T1000 (cell line): ENCODE data around the gene EDC3.
"Not testable (repeated sequence)": the region's sequence is repeated elsewhere in the genome, so short reads cannot be mapped to it uniquely, and the experiment has no call there.

Experiments
- DNase-seq: peaks from one replicate; lab custom pipeline; 2025; ENCODE audit warnings: mixed read lengths; lab: John Stamatoyannopoulos, UW

The EDC3 gene

GRCh38 chr15:74709892-74710291 is 14.1 kb upstream of the EDC3 start:
- no peak for DNase-seq

GRCh38 chr15:74709011-74709410 is 13.2 kb upstream of the EDC3 start:
- no peak for DNase-seq

GRCh38 chr15:74696808-74697207 is 984 bp upstream of the EDC3 start:
- no peak for DNase-seq

GRCh38 chr15:74696398-74696729 is 540 bp upstream of the EDC3 start:
- DNase-seq = no peak

GRCh38 chr15:74692327-74692726 is 3.5 kb downstream of the EDC3 start:
- DNase-seq = no peak

GRCh38 chr15:74683758-74684157 is 12.1 kb downstream of the EDC3 start:
- no peak for DNase-seq

- DNase-seq = no peak
These were observed 12.9 kb downstream of the EDC3 start for GRCh38 chr15:74682954-74683353.

- no peak for DNase-seq
These were observed 15.4 kb downstream of the EDC3 start for GRCh38 chr15:74680456-74680855.

GRCh38 chr15:74676801-74677200 is 19.0 kb downstream of the EDC3 start:
- no peak for DNase-seq

GRCh38 chr15:74674161-74674560 is 21.7 kb downstream of the EDC3 start:
- DNase-seq = no peak

GRCh38 chr15:74669627-74670026 is 26.2 kb downstream of the EDC3 start:
- no peak for DNase-seq

GRCh38 chr15:74667975-74668374 is 27.8 kb downstream of the EDC3 start:
- DNase-seq = no peak

- no peak for DNase-seq
These were observed 31.2 kb downstream of the EDC3 start for GRCh38 chr15:74664670-74665069.

GRCh38 chr15:74664028-74664616 is 31.7 kb downstream of the EDC3 start:
- DNase-seq = no peak

- DNase-seq = no peak
These were observed 32.4 kb downstream of the EDC3 start for GRCh38 chr15:74663303-74664027.

GRCh38 chr15:74662064-74662860 is 33.6 kb downstream of the EDC3 start:
- DNase-seq = no peak

GRCh38 chr15:74661280-74661679 is 34.5 kb downstream of the EDC3 start:
- DNase-seq = not testable (repeated sequence)

GRCh38 chr15:74657846-74658245 is 38.0 kb downstream of the EDC3 start:
- DNase-seq = no peak

GRCh38 chr15:74656935-74657535 is 38.8 kb downstream of the EDC3 start:
- DNase-seq = no peak

GRCh38 chr15:74655424-74655823 is 40.4 kb downstream of the EDC3 start:
- no peak for DNase-seq

- DNase-seq = no peak
These were observed 42.3 kb downstream of the EDC3 start for GRCh38 chr15:74653426-74654102.

GRCh38 chr15:74651242-74651741 is 44.5 kb downstream of the EDC3 start:
- DNase-seq = no peak
